Activated B cell treated with CpG ODN at 0.5 μM for 24 hours (primary cell): ENCODE results near the gene RHOBTB3. TPM values are rescaled to one million over a fixed set of nuclear protein-coding genes. Genes with fewer than 3 reads are reported as not detected.

Source experiments
- ATAC-seq: fragments of 200-7000 bp; cut with Tn5 transposase; one replicate; pipeline ENCODE4 v1.10.0; 2021; ENCODE audit warnings: low read depth, mild to moderate bottlenecking, moderate library complexity
- CTCF ChIA-PET: fragments of 350-600 bp; sonication (Branson Sonifier 250); formaldehyde crosslinking; loops from one replicate; lab custom pipeline; 2021; ENCODE audit warnings: antibody characterized with exemption; lab: Charles Lee
- POLR2A ChIA-PET: fragments of 350-600 bp; sonication (Branson Sonifier 250); formaldehyde crosslinking; loops from one replicate; lab custom pipeline; 2021; ENCODE audit warnings: antibody characterized with exemption; lab: Charles Lee
- DNase-seq: peaks from one replicate; pipeline ENCODE4 v3.0.0; 2022
- H3K27ac Mint-ChIP-seq: one replicate; pipeline ENCODE4 v1.8.0; 2020; ENCODE audit warnings: mixed read lengths
- H3K27me3 Mint-ChIP-seq: one replicate; pipeline ENCODE4 v1.8.0; 2021; ENCODE audit warnings: mixed read lengths
- H3K36me3 Mint-ChIP-seq: one replicate; pipeline ENCODE4 v1.8.0; 2021; ENCODE audit warnings: low read depth, mixed read lengths
- H3K4me1 Mint-ChIP-seq: one replicate; pipeline ENCODE4 v1.8.0; 2021; ENCODE audit warnings: mixed read lengths
- H3K4me3 Mint-ChIP-seq: one replicate; pipeline ENCODE4 v1.8.0; 2020; ENCODE audit warnings: mild to moderate bottlenecking, mixed read lengths
- H3K9me3 Mint-ChIP-seq: one replicate; pipeline ENCODE4 v1.8.0; 2020; ENCODE audit warnings: mixed read lengths
- intact Hi-C: fragments of 100-400 bp; cut with micrococcal nuclease; formaldehyde crosslinking; loops from one replicate; pipeline ENCODE4 v1.15.1; 2024
- total RNA-seq: library from RNA; stranded (reverse); gene quantifications from 2 replicates; pipeline ENCODE4 v1.2.3, GENCODE V29; 2022
- TF ChIP-seq, protein P1 (sequence below): fragments of 200-600 bp; IDR thresholded peaks from one replicate; pipeline ENCODE4 v1.8.0; 2022; ENCODE audit warnings: antibody characterized with exemption, mild to moderate bottlenecking

RHOBTB3 gene
- total RNA-seq, 1 donor from 2014 or later: 3.3 TPM

DNA sequence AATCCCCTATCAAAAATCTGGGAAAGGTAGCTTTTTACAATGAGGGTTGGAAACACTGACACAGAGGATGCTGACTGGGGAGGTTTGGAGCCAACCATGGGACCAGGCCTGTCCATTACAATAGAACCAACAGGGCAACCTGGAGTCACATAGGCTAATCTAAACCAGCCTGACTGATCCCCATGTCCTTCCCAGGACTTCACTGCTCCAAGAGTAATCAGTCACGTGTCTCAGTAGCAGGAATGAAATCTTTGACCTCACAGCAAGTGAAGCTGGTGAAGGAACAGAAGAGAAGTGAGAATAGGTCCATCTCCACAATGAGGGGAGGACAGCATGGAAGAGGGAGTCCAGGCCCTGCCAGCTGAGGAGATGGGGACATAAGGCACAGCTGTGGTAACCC lies 107.4 kb downstream of the RHOBTB3 start:
- ChIA-PET POLR2A (interaction anchor here (9.0 kb wide), 1 partner anchor 17 kb away, joined by 233 read pairs; the partner anchor contains the start of gene GLRX), CTCF (interaction anchor here (1.4 to 17.6 kb wide), 2 partner anchors 55 to 60 kb away, joined by 5 to 389 read pairs; no protein-coding TSS in a partner anchor)
- H3K27ac Mint-ChIP-seq: peak overlapping the region; percentile 1
- no peak for DNase-seq
- intact Hi-C loops: no loop called here
- no peaks in the 10 kb centered on the region for H3K36me3 Mint-ChIP-seq
- H3K4me3 Mint-ChIP-seq: no peak overlapping the region
- TF ChIP-seq, protein P1, sequence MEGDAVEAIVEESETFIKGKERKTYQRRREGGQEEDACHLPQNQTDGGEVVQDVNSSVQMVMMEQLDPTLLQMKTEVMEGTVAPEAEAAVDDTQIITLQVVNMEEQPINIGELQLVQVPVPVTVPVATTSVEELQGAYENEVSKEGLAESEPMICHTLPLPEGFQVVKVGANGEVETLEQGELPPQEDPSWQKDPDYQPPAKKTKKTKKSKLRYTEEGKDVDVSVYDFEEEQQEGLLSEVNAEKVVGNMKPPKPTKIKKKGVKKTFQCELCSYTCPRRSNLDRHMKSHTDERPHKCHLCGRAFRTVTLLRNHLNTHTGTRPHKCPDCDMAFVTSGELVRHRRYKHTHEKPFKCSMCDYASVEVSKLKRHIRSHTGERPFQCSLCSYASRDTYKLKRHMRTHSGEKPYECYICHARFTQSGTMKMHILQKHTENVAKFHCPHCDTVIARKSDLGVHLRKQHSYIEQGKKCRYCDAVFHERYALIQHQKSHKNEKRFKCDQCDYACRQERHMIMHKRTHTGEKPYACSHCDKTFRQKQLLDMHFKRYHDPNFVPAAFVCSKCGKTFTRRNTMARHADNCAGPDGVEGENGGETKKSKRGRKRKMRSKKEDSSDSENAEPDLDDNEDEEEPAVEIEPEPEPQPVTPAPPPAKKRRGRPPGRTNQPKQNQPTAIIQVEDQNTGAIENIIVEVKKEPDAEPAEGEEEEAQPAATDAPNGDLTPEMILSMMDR: no peak
- H3K27me3 Mint-ChIP-seq: no peaks in the 10 kb centered on the region
- no peak for ATAC-seq
- H3K4me1 Mint-ChIP-seq: peaks cover 63% of the 10 kb centered on the region
- H3K9me3 Mint-ChIP-seq: no peaks in the 10 kb centered on the region

DNA sequence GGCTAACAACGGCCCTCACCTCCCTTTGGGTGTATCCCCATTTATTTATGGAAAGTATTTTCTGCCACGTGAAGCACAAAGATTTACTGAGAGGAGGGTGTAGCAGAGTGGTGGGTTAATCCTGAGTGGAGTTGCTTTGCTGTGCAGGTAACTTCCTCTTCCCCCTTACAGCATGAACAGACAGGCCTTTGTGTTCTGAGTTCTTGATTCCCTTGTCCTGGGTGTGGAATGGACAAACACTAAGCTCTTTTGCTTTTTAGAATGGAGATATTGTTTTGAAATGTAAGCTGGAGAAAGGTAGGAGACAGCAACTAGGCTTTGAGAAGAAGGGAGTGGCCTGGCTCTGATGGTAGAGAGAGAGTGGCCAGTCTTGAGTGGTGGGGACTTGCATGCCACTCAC lies 108.5 kb downstream of the RHOBTB3 start:
- intact Hi-C loops: no loop called here
- no peaks in the 10 kb centered on the region for H3K36me3 Mint-ChIP-seq
- no peak for DNase-seq
- no peak for ATAC-seq
- ChIA-PET POLR2A (interaction anchor here (2.1 to 9.0 kb wide), 2 partner anchors 18 to 31 kb away, joined by 11 to 233 read pairs; partner anchors contain the start of gene GLRX), CTCF (interaction anchor here (1.1 to 17.6 kb wide), 4 partner anchors 56 to 175 kb away, joined by 3 to 389 read pairs (median 6); no protein-coding TSS in a partner anchor)
- peak overlapping the region; percentile 36 for H3K27ac Mint-ChIP-seq
- peaks cover 52% of the 10 kb centered on the region for H3K4me1 Mint-ChIP-seq
- H3K9me3 Mint-ChIP-seq: no peaks in the 10 kb centered on the region
- H3K4me3 Mint-ChIP-seq: no peak overlapping the region
- H3K27me3 Mint-ChIP-seq: no peaks in the 10 kb centered on the region
- TF ChIP-seq, protein P1: no peak

DNA sequence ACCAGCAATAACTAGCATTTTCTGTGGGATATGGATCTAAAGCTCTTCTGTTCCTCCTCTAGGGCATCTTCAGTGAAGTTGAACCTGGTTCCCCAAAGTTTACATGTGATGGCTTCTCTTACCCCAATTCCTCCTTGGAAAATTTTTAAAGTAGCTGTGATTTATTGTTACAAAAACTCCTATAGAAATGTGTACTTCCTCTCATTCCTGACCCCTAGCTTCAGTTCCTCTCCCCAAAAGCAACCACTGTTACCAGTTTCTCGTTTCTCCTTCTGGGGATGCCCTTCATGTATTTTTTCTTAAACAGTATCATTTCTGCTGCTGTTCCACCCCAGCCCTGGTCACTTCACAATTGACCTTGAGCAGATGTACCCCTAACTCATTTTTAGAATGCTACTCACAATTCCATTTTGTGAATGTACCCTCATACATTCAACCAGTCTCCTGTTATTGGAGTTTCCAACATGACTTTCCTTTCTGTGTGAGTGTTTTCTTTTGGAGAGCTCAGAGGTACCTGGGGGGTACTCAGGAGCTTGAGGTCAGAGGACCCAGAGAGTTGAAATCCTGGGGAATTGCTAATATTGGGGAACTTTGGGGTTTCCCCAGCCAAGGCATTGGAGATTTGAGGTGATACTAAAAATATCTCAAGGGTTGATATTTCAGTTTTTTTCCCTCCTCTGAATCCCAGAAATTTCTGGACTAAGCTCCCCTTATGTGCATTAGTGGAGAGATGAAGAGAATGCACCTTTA lies 110.0 kb downstream of the RHOBTB3 start:
- TF ChIP-seq, protein P1: no peak
- ChIA-PET CTCF (interaction anchor here (1.4 to 17.6 kb wide), 5 partner anchors 8 to 177 kb away, joined by 3 to 389 read pairs (median 5); partner anchors contain the start of gene ELL2), POLR2A (interaction anchor here (0.7 to 9.0 kb wide), 5 partner anchors 10 to 195 kb away, joined by 3 to 233 read pairs (median 7); partner anchors contain the start of genes GLRX and RFESD)
- ATAC-seq (no peak), DNase-seq (no peak)
- Mint-ChIP-seq H3K36me3 (no peaks in the 10 kb centered on the region), H3K4me1 (peaks cover 42% of the 10 kb centered on the region), H3K27ac (peak overlapping the region; percentile 36), H3K27me3 (no peaks in the 10 kb centered on the region), H3K9me3 (no peaks in the 10 kb centered on the region), H3K4me3 (no peak overlapping the region)
- intact Hi-C loops: no loop called here

DNA sequence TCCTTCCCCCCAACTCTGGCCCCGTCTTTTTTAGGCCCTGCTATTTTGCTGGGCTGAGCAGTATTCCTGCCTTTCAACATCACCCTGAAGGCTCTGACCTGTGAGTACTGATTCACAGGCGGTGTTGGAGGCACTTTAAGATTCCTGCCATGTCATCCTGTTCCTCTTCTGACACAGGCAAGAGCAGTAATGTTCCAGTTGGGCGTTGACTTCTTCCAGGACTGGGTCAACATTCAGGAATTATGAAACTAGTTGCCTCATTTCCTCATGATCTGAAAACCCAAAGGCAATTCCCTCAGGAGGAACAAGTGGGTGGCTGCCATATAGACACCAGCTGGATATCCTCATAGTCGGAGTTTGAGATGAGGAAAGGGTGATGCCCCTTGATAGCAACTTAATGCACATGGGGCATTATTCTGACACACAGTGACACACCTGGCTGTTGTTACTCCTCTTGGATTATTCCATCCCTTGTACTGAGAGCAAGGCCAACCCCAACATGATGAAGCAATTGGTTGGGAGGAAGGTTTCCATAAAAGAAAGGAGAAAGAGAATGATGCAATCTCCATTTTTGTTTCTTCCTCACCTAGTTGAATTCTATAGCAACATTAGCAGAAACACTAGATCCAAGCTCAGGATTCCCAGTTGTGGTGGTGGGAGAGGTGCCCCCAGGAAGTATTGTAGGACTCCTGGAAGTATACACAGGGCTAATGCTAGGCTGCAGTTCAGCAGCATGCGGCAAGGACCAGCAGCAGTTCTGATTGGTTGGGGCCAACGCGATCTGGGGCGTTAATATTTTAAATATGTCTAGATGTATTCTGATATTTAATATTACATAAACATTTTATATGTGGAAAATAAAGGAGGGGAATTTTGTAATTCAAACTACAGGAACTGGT lies 111.0 kb downstream of the RHOBTB3 start:
- intact Hi-C loops: no loop called here
- POLR2A ChIA-PET: interaction anchor here (1.0 to 9.0 kb wide), 4 partner anchors 21 to 196 kb away, joined by 4 to 233 read pairs (median 9); partner anchors contain the start of genes GLRX and RFESD

More for the DNA sequence above, 111.0 kb downstream of the RHOBTB3 start:
- TF ChIP-seq, protein P1: no peak
- H3K4me1 Mint-ChIP-seq: peaks cover 34% of the 10 kb centered on the region
- no peaks in the 10 kb centered on the region for H3K36me3 Mint-ChIP-seq
- no peak for DNase-seq
- H3K27me3 Mint-ChIP-seq: no peaks in the 10 kb centered on the region
- CTCF ChIA-PET: interaction anchor here (0.9 to 17.6 kb wide), 4 partner anchors 58 to 196 kb away, joined by 3 to 389 read pairs (median 21); partner anchors contain the start of gene RFESD
- H3K9me3 Mint-ChIP-seq: no peaks in the 10 kb centered on the region
- no peak for ATAC-seq
- H3K4me3 Mint-ChIP-seq: no peak overlapping the region
- H3K27ac Mint-ChIP-seq: peak overlapping the region; percentile 85
